GM13976 (cell line): ENCODE measurements around the gene TNPO1.
"Not testable (repeated sequence)": the region's sequence is repeated elsewhere in the genome, so short reads cannot be mapped to it uniquely, and the experiment has no call there.

Experiments used
- DNase-seq: peaks from one replicate; pipeline ENCODE4 v3.0.0; 2012; ENCODE audit warnings: low spot score
- CTCF ChIP-seq: IDR thresholded peaks from 2 replicates; pipeline ENCODE4 v1.5.1; 2012; ENCODE audit warnings: borderline replicate concordance, mild to moderate bottlenecking; ENCODE audit not compliant: insufficient read depth; ENCODE audit errors: extremely low read depth, missing control alignments, control extremely low read depth
- in situ Hi-C: fragments of 300-500 bp; cut with MboI; formaldehyde crosslinking; loops from one replicate; pipeline ENCODE4 v1.12.0; 2022; ENCODE audit warnings: low sequenced_read_pairs, mixed read lengths, inconsistent platforms; ENCODE audit not compliant: unreplicated experiment

The TNPO1 gene

GRCh38 chr5:72920690-72921502 is 104.4 kb downstream of the TNPO1 start:
- no peak for TF ChIP-seq CTCF
- in situ Hi-C loops, result no loop called here
- no peak for DNase-seq

GRCh38 chr5:72921886-72922285 is 105.4 kb downstream of the TNPO1 start:
- TF ChIP-seq CTCF, result no peak
- in situ Hi-C loops, result no loop called here
- DNase-seq, result no peak

- TF ChIP-seq CTCF, result no peak
- in situ Hi-C loops, result no loop called here
- DNase-seq, result no peak
These were observed 106.0 kb downstream of the TNPO1 start for GRCh38 chr5:72922422-72922821.

GRCh38 chr5:72925336-72926010 is 109.0 kb downstream of the TNPO1 start:
- TF ChIP-seq CTCF, result no peak
- in situ Hi-C loops, result no loop called here
- DNase-seq, result no peak

- DNase-seq, in situ Hi-C loops: not testable (repeated sequence)
These were observed 116.2 kb downstream of the TNPO1 start for GRCh38 chr5:72932686-72933085.

GRCh38 chr5:72934953-72935725 is 118.7 kb downstream of the TNPO1 start:
- in situ Hi-C loops, DNase-seq: not testable (repeated sequence)

- in situ Hi-C loops, result no loop called here
- no peak for DNase-seq
- no peak for TF ChIP-seq CTCF
These were observed 120.4 kb downstream of the TNPO1 start for GRCh38 chr5:72936893-72937292.
